ENCODE measurements around the gene HLA-G. TPM values are rescaled to one million over a fixed set of nuclear protein-coding genes. Genes with fewer than 3 reads are reported as not detected.
A peak's percentile ranks its signal among the peaks of the same experiment; 100 is the strongest.

The HLA-G gene
- total and polyA plus RNA-seq, 9 of the 15 experiments (the other 6 are each of a cell fraction or from before 2014, with no cell fraction given) = 0.13 TPM; not detected in 8

DNA sequence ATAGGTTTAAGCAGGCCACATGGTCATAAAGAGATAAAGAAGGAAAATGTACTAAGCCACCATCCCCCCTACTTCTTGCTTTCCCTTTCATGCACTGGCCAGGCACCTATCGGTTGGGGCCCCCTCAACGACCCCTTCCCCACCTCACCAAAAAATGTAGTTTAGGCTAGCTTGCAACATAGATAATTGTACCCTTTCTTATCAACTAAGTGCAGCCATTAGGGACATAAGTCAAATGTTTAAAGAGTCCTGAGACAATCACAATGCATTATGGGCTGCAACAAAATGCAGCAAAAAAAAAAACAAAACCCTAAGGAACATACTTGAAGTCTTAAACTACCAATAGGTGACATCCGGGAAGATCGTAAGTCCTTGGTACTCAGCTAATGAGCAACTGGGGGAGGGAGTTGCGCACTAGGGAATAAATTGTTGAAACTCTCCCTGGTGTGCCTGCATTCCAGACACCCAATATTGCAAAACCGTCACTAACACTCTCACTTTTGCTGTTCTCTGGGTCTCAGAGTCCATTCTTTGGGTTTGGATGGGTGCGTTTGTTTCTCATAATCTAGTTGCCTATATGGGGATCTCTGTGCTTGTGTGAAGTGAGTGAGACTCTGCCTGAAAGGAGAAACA, 12.4 kb upstream of the HLA-G start (continued):
- TF ChIP-seq, protein P1, sequence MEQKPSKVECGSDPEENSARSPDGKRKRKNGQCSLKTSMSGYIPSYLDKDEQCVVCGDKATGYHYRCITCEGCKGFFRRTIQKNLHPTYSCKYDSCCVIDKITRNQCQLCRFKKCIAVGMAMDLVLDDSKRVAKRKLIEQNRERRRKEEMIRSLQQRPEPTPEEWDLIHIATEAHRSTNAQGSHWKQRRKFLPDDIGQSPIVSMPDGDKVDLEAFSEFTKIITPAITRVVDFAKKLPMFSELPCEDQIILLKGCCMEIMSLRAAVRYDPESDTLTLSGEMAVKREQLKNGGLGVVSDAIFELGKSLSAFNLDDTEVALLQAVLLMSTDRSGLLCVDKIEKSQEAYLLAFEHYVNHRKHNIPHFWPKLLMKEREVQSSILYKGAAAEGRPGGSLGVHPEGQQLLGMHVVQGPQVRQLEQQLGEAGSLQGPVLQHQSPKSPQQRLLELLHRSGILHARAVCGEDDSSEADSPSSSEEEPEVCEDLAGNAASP (IDR thresholded peaks at IDR 0.05) = no peak
- TF ChIP-seq ZNF384 (IDR thresholded peaks at IDR 0.05; ENCODE audit: low read depth, low read length) = peak; percentile 66; the same call in 1 of the 2 replicates
- TF ChIP-seq CBX5 (IDR thresholded peaks at IDR 0.05; ENCODE audit: borderline replicate concordance, low read depth) = no peak
- no peak for TF ChIP-seq SRSF1 (IDR thresholded peaks at IDR 0.05; ENCODE audit: low read depth, low read length)
- no peak for TF ChIP-seq ZNF551 (CRISPR knock-in tag; IDR thresholded peaks at IDR 0.05)
- no peak for TF ChIP-seq PTTG1 (tag; IDR thresholded peaks at IDR 0.05; ENCODE audit: low read depth)
- no peak for TF ChIP-seq PTRF (tag; IDR thresholded peaks at IDR 0.05)
- TF ChIP-seq, protein P2, sequence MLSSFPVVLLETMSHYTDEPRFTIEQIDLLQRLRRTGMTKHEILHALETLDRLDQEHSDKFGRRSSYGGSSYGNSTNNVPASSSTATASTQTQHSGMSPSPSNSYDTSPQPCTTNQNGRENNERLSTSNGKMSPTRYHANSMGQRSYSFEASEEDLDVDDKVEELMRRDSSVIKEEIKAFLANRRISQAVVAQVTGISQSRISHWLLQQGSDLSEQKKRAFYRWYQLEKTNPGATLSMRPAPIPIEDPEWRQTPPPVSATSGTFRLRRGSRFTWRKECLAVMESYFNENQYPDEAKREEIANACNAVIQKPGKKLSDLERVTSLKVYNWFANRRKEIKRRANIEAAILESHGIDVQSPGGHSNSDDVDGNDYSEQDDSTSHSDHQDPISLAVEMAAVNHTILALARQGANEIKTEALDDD (IDR thresholded peaks at IDR 0.05) = no peak
- TF ChIP-seq, protein P3, sequence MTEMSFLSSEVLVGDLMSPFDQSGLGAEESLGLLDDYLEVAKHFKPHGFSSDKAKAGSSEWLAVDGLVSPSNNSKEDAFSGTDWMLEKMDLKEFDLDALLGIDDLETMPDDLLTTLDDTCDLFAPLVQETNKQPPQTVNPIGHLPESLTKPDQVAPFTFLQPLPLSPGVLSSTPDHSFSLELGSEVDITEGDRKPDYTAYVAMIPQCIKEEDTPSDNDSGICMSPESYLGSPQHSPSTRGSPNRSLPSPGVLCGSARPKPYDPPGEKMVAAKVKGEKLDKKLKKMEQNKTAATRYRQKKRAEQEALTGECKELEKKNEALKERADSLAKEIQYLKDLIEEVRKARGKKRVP (CRISPR knock-in tag; IDR thresholded peaks at IDR 0.05) = no peak
- TF ChIP-seq, protein P4, sequence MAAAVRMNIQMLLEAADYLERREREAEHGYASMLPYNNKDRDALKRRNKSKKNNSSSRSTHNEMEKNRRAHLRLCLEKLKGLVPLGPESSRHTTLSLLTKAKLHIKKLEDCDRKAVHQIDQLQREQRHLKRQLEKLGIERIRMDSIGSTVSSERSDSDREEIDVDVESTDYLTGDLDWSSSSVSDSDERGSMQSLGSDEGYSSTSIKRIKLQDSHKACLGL (CRISPR knock-in tag; IDR thresholded peaks at IDR 0.05; ENCODE audit: borderline replicate concordance, poor library complexity, severe bottlenecking) = no peak
- no peak for TF ChIP-seq SIRT6 (IDR thresholded peaks at IDR 0.05; ENCODE audit: low read depth, low read length)
- no peak for TF ChIP-seq ARHGAP35 (IDR thresholded peaks at IDR 0.05; ENCODE audit: partially characterized antibody)
- no peak for TF ChIP-seq SRF (CRISPR knock-in tag; IDR thresholded peaks at IDR 0.05)
- TF ChIP-seq, protein P5, sequence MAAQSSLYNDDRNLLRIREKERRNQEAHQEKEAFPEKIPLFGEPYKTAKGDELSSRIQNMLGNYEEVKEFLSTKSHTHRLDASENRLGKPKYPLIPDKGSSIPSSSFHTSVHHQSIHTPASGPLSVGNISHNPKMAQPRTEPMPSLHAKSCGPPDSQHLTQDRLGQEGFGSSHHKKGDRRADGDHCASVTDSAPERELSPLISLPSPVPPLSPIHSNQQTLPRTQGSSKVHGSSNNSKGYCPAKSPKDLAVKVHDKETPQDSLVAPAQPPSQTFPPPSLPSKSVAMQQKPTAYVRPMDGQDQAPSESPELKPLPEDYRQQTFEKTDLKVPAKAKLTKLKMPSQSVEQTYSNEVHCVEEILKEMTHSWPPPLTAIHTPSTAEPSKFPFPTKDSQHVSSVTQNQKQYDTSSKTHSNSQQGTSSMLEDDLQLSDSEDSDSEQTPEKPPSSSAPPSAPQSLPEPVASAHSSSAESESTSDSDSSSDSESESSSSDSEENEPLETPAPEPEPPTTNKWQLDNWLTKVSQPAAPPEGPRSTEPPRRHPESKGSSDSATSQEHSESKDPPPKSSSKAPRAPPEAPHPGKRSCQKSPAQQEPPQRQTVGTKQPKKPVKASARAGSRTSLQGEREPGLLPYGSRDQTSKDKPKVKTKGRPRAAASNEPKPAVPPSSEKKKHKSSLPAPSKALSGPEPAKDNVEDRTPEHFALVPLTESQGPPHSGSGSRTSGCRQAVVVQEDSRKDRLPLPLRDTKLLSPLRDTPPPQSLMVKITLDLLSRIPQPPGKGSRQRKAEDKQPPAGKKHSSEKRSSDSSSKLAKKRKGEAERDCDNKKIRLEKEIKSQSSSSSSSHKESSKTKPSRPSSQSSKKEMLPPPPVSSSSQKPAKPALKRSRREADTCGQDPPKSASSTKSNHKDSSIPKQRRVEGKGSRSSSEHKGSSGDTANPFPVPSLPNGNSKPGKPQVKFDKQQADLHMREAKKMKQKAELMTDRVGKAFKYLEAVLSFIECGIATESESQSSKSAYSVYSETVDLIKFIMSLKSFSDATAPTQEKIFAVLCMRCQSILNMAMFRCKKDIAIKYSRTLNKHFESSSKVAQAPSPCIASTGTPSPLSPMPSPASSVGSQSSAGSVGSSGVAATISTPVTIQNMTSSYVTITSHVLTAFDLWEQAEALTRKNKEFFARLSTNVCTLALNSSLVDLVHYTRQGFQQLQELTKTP (IDR thresholded peaks at IDR 0.05; ENCODE audit: low read depth in 1 of 2, partially characterized antibody in 2 of 2) = no peak
- no peak for TF ChIP-seq POLR2AphosphoS2 (IDR thresholded peaks at IDR 0.05; ENCODE audit: low read length)
- TF ChIP-seq, protein P6, sequence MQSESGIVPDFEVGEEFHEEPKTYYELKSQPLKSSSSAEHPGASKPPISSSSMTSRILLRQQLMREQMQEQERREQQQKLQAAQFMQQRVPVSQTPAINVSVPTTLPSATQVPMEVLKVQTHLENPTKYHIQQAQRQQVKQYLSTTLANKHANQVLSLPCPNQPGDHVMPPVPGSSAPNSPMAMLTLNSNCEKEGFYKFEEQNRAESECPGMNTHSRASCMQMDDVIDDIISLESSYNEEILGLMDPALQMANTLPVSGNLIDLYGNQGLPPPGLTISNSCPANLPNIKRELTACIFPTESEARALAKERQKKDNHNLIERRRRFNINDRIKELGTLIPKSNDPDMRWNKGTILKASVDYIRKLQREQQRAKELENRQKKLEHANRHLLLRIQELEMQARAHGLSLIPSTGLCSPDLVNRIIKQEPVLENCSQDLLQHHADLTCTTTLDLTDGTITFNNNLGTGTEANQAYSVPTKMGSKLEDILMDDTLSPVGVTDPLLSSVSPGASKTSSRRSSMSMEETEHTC (IDR thresholded peaks at IDR 0.05) = no peak
- TF ChIP-seq HNRNPUL1 (IDR thresholded peaks at IDR 0.05; ENCODE audit: low read length) = no peak
- no peak for TF ChIP-seq POLR2G (IDR thresholded peaks at IDR 0.05; ENCODE audit: low read depth, low read length)
- TF ChIP-seq CSDE1 (IDR thresholded peaks at IDR 0.05) = no peak
